T-helper 17 cell (primary cell): ENCODE measurements around the gene CALU. TPM values are rescaled to one million over a fixed set of nuclear protein-coding genes. Genes with fewer than 3 reads are reported as not detected.
A peak's percentile ranks its signal among the peaks of the same experiment; 100 is the strongest.

Experiments
- ATAC-seq: fragments of 150-1000 bp; cut with Tn5 transposase; 2 replicates; pipeline ENCODE4 v1.10.0; 2021; ENCODE audit warnings: mild to moderate bottlenecking, moderate library complexity
- DNase-seq, 3 donors: peaks; one replicate each; pipeline versions ENCODE4 v3.0.0 to v3.0.0-alpha.2; 2020 to 2021
- H3K9me3 ChIP-seq: one replicate; pipeline ENCODE4 v1.7.0; 2013; ENCODE audit warnings: low read length, mild to moderate bottlenecking; ENCODE audit not compliant: control insufficient read depth, poor library complexity, severe bottlenecking
- H3K27ac Mint-ChIP-seq: one replicate; pipeline ENCODE4 v1.8.0; 2022; ENCODE audit warnings: mild to moderate bottlenecking, moderate library complexity, mixed read lengths
- H3K27me3 Mint-ChIP-seq: one replicate; pipeline ENCODE4 v1.8.0; 2022; ENCODE audit warnings: mixed read lengths
- H3K36me3 Mint-ChIP-seq: one replicate; pipeline ENCODE4 v1.8.0; 2022; ENCODE audit warnings: low read depth, mixed read lengths
- H3K4me1 Mint-ChIP-seq: one replicate; pipeline ENCODE4 v1.8.0; 2022; ENCODE audit warnings: mild to moderate bottlenecking, mixed read lengths
- H3K4me3 Mint-ChIP-seq: one replicate; pipeline ENCODE4 v1.8.0; 2022; ENCODE audit warnings: mild to moderate bottlenecking, moderate library complexity, mixed read lengths
- total RNA-seq, 4 donors: library from RNA in 2 of 4; stranded (reverse) in 2 of 4; gene quantifications; one replicate each; pipeline ENCODE4 v1.2.3 and lab custom pipeline; 2022 to 2026

Gene CALU
- total RNA-seq, 2 donors from 2014 or later = 19.9 to 28.1 TPM

DNA sequence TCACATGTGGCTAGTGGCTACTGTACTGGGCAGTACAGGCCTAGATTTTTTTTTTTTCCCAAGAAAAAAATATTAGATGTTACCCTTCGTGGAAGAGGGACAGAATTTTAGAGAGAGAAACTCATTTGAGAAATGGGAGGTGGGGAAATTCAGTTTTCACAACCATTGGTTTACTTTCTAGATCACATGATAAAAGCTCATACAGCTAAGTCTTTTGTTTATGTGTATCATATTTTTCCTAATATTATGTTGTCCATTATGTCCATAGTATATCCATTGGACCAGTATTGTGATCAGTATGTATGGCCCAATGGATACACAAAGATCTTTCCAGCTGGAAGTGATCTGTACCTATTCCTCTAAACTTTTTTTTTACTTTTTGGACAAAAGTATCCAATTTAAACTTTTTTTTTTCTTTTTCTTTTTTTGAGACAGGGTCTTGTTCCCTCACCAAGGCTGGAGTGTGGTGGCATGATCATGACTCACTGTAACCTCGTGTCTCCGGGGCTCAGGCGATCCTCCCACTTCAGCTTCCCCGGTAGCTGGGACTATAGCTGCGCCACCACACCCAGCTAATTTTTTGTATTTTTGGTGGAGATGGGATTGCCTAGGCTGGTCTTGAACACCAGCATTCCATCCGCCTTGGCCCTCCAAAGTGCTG, 4.1 kb downstream of the CALU start:
- no peaks in the 10 kb centered on the region for H3K27me3 Mint-ChIP-seq
- no peak overlapping the region for H3K27ac Mint-ChIP-seq
- H3K36me3 Mint-ChIP-seq = peaks cover 2% of the 10 kb centered on the region
- DNase-seq = no peak
- ATAC-seq = no peak
- H3K4me1 Mint-ChIP-seq = peaks cover 42% of the 10 kb centered on the region
- H3K4me3 Mint-ChIP-seq = no peak overlapping the region
- no peaks in the 10 kb centered on the region for H3K9me3 ChIP-seq

DNA sequence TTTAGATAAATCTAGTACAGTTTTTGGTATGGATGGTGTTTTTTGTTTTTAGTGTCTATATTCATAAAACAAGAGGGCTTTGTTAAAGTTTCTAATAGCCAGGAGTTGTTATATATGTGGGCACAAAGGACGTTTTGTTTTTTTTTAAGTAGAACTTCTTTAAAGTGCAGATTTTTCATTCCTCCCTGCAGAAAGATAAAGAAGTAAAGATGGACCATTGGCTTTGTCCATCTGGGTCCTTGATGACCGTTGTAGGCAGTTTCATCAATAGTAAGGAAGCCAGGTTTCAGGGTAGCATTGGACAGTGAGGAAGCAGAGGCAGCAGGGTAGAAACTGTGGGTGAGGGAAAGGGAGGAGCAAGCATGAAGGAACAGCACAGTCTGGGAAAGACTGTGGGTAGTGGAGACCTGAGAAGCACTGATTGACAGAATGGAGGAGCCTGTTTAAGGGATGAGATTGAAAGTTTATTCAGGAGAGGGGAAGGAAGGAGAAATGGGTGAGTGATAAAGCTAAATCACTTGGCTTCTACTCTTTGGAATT, 5.3 kb downstream of the CALU start:
- Mint-ChIP-seq H3K27ac (peak overlapping the region; percentile 81), H3K4me1 (peaks cover 33% of the 10 kb centered on the region)
- no peak for DNase-seq

DNA sequence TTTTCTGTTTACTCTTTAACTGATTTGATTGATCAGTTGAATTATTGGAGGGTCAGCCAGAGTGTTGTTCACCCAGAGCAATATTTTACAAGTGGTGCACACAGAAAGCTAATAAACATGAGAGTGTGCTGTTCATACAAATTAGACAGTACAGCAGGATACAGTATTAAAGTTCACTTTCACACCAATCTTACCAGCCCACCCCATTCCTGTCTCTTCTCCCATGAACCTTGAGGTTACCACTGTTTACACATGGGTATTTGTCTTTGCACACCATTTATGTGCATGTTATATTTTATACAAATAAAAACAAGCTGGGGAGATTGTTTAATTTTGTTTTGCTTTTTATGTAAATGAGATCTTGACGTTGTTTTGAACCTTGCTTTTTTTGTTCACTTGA, 6.5 kb downstream of the CALU start:
- H3K36me3 Mint-ChIP-seq = no peaks in the 10 kb centered on the region
- ATAC-seq = no peak
- no peak for DNase-seq
- no peaks in the 10 kb centered on the region for H3K27me3 Mint-ChIP-seq
- peak overlapping the region; percentile 16 for H3K27ac Mint-ChIP-seq
- H3K4me3 Mint-ChIP-seq = no peak overlapping the region
- H3K9me3 ChIP-seq = no peaks in the 10 kb centered on the region
- peaks cover 25% of the 10 kb centered on the region for H3K4me1 Mint-ChIP-seq

More for the DNA sequence above, 5.3 kb downstream of the CALU start:
- no peaks in the 10 kb centered on the region for H3K9me3 ChIP-seq
- ATAC-seq = no peak
- Mint-ChIP-seq H3K36me3 (peaks cover 2% of the 10 kb centered on the region), H3K27me3 (no peaks in the 10 kb centered on the region), H3K4me3 (no peak overlapping the region)

DNA sequence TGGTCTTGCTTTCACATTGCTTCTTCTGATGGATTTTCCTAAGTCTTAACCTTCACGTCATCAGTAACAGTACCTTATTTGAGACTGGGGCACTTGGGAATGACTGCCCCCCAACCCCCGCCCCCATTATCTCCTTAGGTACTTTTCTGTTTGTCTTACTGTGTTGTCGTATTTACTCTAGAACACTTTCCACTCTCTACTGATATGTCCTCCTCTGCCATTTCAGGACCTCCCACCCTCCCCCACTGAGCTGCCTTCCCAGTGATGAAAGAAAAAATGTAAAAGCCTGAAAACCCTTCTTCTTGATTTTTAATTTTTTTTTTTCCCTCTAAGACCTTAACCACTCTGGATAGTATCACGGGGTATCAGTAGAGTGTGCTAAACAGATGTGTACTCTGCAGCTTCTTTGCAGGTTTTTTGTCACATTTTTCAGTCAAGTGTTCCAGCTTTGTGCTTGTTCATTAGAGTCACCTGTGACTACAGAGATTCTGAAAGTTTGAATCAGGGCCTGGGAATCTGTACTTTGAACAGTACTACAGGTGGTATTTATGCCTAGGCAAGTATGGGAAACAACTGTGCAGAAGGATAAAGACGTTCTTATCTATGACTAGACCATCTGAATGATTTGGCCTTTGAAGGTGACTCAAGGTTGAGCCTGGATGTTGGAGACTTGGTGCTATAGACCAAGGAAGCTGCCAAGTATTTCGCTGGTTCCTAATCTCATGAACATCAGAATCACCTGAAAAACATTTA, 8.3 kb downstream of the CALU start:
- Mint-ChIP-seq H3K4me1 (peaks cover 14% of the 10 kb centered on the region), H3K27me3 (no peaks in the 10 kb centered on the region), H3K4me3 (no peak overlapping the region), H3K27ac (no peak overlapping the region), H3K36me3 (no peaks in the 10 kb centered on the region)
- ATAC-seq (no peak), DNase-seq (no peak)
- no peaks in the 10 kb centered on the region for H3K9me3 ChIP-seq

DNA sequence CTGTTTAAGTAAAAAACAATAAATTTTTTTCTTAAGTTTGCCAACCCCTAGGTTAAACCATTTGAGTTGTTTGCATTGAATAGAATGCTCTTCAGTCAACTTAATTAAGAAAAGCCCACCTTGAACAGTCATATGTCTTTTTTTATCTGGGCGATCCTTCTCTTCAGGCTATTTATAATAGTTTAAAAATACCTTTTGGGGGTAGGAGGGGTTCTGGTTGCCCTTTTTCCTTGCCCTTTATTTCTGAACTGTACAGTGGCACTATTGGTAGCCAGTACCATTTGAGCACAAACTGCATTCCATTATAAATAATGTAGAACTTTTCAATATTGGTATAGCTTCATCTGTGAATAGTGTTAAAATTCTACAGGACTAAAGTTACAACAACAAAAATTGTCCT, 13.1 kb downstream of the CALU start:
- H3K9me3 ChIP-seq = no peaks in the 10 kb centered on the region
- ATAC-seq (no peak), DNase-seq (no peak)
- H3K36me3 Mint-ChIP-seq = peaks cover 3% of the 10 kb centered on the region
- H3K4me3 Mint-ChIP-seq = no peak overlapping the region
- H3K27ac Mint-ChIP-seq = no peak overlapping the region
- no peaks in the 10 kb centered on the region for H3K27me3 Mint-ChIP-seq
- peaks cover 4% of the 10 kb centered on the region for H3K4me1 Mint-ChIP-seq

DNA sequence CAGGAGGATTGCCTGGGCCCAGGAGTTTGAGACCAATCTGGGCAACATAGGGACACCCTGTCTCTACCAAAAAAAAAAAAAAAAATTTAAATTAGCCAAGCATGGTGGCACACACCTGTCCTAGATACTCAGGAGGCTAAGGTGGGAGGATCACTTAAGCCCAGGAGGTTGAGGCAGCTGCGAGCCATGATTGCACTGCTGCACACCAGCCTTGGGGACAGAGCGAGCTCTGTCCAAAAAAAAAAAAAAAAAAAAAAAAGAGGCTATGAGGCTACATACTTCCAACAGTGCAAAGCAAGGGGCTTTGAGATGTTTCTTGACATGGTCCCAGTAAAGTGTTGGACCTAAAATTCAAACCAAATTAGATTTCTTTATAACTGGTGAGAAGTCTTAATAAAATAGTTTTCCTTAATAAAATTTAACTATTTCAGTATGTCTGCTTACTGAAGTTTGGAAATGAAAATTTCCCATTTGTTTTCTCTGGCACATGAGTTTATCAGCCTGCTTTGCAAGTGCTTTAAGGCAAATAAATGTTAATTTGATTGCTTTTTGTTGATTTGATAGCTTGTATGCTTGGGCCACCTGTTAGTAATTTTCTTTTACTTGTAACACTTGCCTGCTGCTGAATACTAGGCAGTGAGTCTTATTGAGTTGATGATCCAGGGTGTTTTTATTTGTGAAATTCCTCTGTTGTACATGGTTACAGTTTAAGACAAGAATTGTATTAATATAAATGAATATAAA, 16.1 kb downstream of the CALU start:
- ATAC-seq (no peak), DNase-seq (no peak)
- H3K9me3 ChIP-seq = no peaks in the 10 kb centered on the region
- Mint-ChIP-seq H3K27me3 (no peaks in the 10 kb centered on the region), H3K4me3 (no peak overlapping the region), H3K27ac (no peak overlapping the region), H3K36me3 (peaks cover 6% of the 10 kb centered on the region), H3K4me1 (peaks cover 2% of the 10 kb centered on the region)

DNA sequence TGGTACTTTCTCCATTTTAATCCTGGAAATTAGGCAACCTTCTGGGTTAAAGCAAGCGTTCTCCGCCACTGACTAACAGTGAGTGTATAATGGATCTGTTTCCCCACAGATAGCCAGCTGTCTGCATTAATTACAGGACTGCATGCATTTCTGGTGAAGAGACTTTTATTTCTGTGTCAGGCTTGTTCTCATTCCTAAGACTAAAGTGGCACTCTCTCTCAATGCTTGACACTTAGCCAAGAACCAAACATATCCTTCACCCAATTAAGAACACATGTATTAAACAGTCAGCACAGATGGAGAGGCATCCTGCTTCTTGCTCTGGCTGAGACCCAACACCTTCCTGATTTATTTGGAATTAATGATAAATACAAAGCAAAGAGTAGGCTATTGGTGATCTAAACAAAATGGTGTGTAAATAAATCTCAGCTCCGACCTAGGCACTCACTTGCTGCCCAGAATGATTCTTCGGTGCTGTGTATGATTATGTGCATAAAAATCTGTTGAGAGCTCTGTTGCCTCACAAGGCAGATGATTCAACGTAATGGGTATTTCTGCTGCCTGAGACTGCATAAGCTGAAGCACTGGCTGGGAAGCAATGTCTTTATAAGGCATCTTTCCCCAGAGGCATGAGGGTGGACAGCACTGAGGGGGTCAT, 16.8 kb downstream of the CALU start:
- Mint-ChIP-seq H3K4me1 (peaks cover 2% of the 10 kb centered on the region), H3K4me3 (no peak overlapping the region), H3K27me3 (no peaks in the 10 kb centered on the region), H3K27ac (peak overlapping the region; percentile 16), H3K36me3 (peaks cover 6% of the 10 kb centered on the region)
- DNase-seq = no peak
- no peaks in the 10 kb centered on the region for H3K9me3 ChIP-seq
- ATAC-seq = no peak

DNA sequence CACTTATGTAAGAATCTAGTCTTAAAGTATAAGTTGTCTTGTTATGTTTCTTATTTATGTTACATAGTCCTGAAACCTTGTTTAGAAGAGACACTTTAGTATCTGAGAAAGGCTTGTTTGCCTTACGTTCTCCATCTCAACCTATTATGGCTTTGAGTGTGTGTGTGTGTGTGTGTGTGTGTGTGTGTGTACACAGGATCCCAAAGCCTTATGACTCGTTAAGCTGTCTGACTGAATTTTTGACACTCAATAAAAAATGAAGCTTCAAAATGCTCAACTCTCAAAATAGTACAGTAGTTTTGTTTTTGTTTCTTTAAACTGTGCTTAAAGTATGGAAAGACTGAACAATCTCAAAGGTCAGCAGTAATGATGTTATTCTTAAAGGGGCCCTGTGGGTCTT, 18.0 kb downstream of the CALU start:
- Mint-ChIP-seq H3K4me3 (no peak overlapping the region), H3K27ac (peak overlapping the region; percentile 16), H3K4me1 (peaks cover 2% of the 10 kb centered on the region), H3K27me3 (no peaks in the 10 kb centered on the region), H3K36me3 (peaks cover 6% of the 10 kb centered on the region)
- H3K9me3 ChIP-seq = no peaks in the 10 kb centered on the region
- ATAC-seq (no peak), DNase-seq (no peak)

DNA sequence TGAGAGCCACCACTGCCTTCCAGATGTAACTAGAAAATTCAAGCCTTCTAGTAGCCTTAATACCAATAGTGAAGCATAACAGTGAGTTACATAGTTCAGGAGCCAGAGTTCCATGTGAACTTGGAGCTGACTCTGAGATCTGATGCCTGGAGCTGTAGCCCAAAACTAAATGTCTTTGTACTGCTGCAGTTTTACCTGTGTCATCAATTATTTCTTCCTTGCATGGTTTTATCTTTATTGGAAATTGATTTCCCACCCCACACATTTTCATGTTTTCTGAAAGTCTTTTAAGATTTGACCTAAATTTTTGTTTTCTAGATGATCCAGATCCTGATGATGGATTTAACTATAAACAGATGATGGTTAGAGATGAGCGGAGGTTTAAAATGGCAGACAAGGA, 19.4 kb downstream of the CALU start:
- no peaks in the 10 kb centered on the region for H3K9me3 ChIP-seq
- no peak overlapping the region for H3K27ac Mint-ChIP-seq
- peaks cover 6% of the 10 kb centered on the region for H3K36me3 Mint-ChIP-seq
- DNase-seq = no peak
- H3K4me1 Mint-ChIP-seq = peaks cover 2% of the 10 kb centered on the region
- no peak for ATAC-seq
- no peaks in the 10 kb centered on the region for H3K27me3 Mint-ChIP-seq
- no peak overlapping the region for H3K4me3 Mint-ChIP-seq

DNA sequence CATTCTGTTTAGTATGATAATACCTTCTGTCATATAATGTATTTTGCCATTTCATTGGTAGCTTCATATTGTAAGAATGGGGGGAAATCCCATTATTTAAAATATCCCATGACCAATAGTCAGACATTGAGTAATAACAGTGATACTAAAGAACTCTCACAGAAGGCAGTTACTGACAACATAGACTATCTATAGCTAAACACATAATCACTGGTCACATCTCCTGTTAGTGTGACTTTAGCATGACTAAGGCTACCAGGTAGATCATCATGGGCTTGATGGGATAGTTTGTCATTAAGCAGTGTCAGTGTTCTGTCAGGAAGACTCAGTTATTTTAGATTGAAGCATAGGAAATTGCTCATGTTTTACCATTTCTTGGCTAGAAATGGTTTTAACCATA, 20.1 kb downstream of the CALU start:
- DNase-seq (no peak), ATAC-seq (no peak)
- peaks cover 2% of the 10 kb centered on the region for H3K4me1 Mint-ChIP-seq
- H3K27ac Mint-ChIP-seq = no peak overlapping the region
- no peak overlapping the region for H3K4me3 Mint-ChIP-seq
- H3K27me3 Mint-ChIP-seq = no peaks in the 10 kb centered on the region
- H3K9me3 ChIP-seq = no peaks in the 10 kb centered on the region
- peaks cover 5% of the 10 kb centered on the region for H3K36me3 Mint-ChIP-seq

DNA sequence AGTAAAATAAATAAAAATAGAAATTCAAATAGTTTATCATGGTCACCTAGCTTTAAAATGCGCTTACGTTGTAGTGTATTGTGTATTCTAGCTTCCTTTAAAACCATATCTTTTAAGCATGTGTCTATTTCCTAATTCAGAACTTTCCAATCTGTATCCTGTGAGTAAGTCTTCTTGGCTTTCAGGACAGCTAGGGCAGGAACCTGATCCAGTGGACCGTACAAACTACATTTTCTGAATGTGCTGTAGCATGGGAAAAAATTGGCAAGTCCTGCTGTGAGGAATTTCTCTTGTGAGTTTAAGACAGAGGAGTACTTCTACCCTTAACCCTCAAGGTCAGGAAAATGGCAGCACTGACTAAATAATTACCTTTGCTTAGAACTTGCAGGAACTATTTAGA, 24.4 kb downstream of the CALU start:
- H3K4me3 Mint-ChIP-seq = no peak overlapping the region
- no peaks in the 10 kb centered on the region for H3K9me3 ChIP-seq
- no peaks in the 10 kb centered on the region for H3K27me3 Mint-ChIP-seq
- DNase-seq (no peak), ATAC-seq (no peak)
- peaks cover 2% of the 10 kb centered on the region for H3K36me3 Mint-ChIP-seq
- H3K27ac Mint-ChIP-seq = no peak overlapping the region
- peaks cover 2% of the 10 kb centered on the region for H3K4me1 Mint-ChIP-seq

DNA sequence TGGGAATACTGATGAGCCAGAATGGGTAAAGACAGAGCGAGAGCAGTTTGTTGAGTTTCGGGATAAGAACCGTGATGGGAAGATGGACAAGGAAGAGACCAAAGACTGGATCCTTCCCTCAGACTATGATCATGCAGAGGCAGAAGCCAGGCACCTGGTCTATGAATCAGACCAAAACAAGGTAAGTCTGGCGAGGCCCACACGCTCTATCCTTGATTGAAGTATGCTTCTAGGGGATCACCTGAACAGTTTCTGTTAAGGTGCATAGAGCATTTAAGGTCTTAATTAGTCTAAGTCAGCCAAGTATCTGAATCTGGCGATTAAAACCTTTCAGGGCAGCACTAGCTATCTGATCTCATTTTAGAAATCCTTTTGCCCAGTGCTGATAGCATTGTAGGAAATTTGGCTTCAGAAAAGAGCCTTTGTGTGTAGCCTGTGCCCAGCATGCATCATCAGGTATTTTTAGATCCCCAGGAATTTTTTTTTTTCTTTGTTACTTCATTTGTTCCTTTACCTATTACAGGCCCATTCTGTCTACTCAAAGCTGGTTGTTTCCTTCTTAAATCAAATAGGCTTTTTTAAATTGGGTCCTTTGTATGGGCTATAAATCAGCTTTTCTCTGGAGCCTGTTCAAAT, 28.4 kb downstream of the CALU start:
- DNase-seq (no peak), ATAC-seq (no peak)
- Mint-ChIP-seq H3K36me3 (peaks cover 11% of the 10 kb centered on the region), H3K4me1 (no peaks in the 10 kb centered on the region), H3K27me3 (no peaks in the 10 kb centered on the region), H3K27ac (no peak overlapping the region), H3K4me3 (no peak overlapping the region)
- H3K9me3 ChIP-seq = no peaks in the 10 kb centered on the region
